Prostate gland (tissue), 2 donors: ENCODE results near the gene DHX15. TPM values are rescaled to one million over a fixed set of nuclear protein-coding genes. Genes with fewer than 3 reads are reported as not detected.

ENCODE experiments used
- DNase-seq: peaks from one replicate; pipeline ENCODE4 v3.0.0-alpha.2; 2019; ENCODE audit warnings: low spot score
- H3K27ac ChIP-seq, 2 donors: fragments of 200-600 bp; sonication (generic); 2 replicates each; pipeline ENCODE4 v1.5.1; 2017 to 2019
- H3K27me3 ChIP-seq: fragments of 200-600 bp; sonication (generic); replicated peaks from 2 replicates; pipeline ENCODE4 v1.5.1; 2019; ENCODE audit not compliant: insufficient read depth
- H3K36me3 ChIP-seq, 2 donors: fragments of 200-600 bp; sonication (generic); 1 replicate in 1 of 2; 2 replicates in 1 of 2; pipeline versions ENCODE4 v1.5.1 to v1.8.1; 2017 to 2019
- H3K4me1 ChIP-seq: fragments of 200-600 bp; sonication (generic); replicated peaks from 2 replicates; pipeline ENCODE4 v1.5.1; 2019
- H3K4me3 ChIP-seq, 2 donors: fragments of 200-600 bp; sonication (generic); 2 replicates each; pipeline ENCODE4 v1.5.1; 2017 to 2019
- H3K9me3 ChIP-seq: fragments of 200-600 bp; sonication (generic); 2 replicates; pipeline ENCODE4 v1.5.1; 2017
- POLR2A ChIP-seq: fragments of 450-650 bp; IDR thresholded peaks from one replicate; pipeline ENCODE4 v1.6.1; 2016; ENCODE audit warnings: antibody characterized with exemption, mild to moderate bottlenecking
- POLR2AphosphoS5 ChIP-seq: sonication (generic); formaldehyde crosslinking; IDR thresholded peaks from one replicate; pipeline ENCODE4 v1.6.1; 2017; ENCODE audit warnings: antibody characterized with exemption
- WGBS: methylation state at CpG from one replicate; pipeline ENCODE4 v1.1.5; 2018; 5-methylcytosine and 5-hydroxymethylcytosine counted together
- intact Hi-C: fragments of 100-400 bp; cut with DNase I; formaldehyde crosslinking; loops from one replicate; pipeline ENCODE4 v1.14.2; 2022
- total RNA-seq, 2 donors: library from RNA; depleted of rRNA; stranded (reverse); fragments of >200 nt; gene quantifications; one replicate each; pipeline ENCODE4 v1.1.0, GENCODE V29; 2016
- TF ChIP-seq, protein P1 (sequence below), 4 experiments: fragments of 200-600 bp in 2 of 4; fragments of 450-650 bp in 2 of 4; sonication (generic) in 2 of 4; IDR thresholded peaks; 1 replicate in 3 of 4; 2 replicates in 1 of 4; pipeline ENCODE4 v1.5.1; 2016 to 2019; ENCODE audit warnings: antibody characterized with exemption in 4 of 4, mild to moderate bottlenecking in 2 of 4, moderate library complexity in 2 of 4

The DHX15 gene
- 100 to 1,000 TPM in 1 of 2 donors, 10 to 100 TPM in 1; 86.1 to 109 TPM for total RNA-seq

DNA sequence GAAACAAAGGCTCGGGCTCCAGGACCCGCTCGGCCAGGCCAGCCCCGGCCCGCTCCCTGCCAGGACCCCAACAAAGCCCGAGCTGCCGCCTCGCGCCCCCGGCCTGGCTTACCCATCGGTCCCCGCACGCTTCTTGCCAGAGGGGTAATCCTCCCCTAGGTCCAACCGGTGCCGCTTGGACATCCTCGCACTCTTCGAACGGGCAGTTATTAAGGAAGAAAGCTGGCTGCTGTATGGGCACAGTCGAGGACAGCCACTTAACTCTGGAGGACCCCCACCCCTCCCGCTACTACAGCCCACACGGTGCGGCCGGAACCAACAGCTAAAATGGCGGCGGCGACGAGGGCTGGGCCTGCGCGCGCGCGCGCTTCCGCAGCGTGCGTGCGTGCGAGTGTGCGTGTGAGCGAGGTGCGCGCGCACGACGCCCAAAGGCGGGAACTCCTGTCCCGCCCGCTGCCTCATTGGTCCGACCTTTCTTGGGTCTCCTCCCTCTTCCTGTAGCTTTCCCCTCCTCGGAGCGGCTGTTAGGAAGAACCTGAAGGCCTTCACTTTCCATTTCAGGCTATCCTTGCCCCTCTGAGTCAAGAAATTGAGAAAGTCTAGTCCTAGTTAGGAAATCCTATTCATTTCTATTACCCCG lies at the start of gene DHX15:
DHX15 (minus strand) TSS at position 344 of the 640 bp plus-strand sequence; CDS start at position 183, 161 bp downstream.
- Histone ChIP-seq H3K9me3 (no peaks in the 10 kb centered on the region), H3K27me3 (no peaks in the 10 kb centered on the region), H3K4me3 (peak within 1 kb of the TSS; percentile 98 to 99), H3K4me1 (no peaks in the 10 kb centered on the region), H3K27ac (peak within 1 kb of the TSS; percentile 96 to 97), H3K36me3 (no peaks in the 10 kb centered on the region)
- intact Hi-C loops: loop anchor here (5.0 to 10.0 kb wide), 4 partner anchors 208 to 648 kb away; partner anchors contain the start of genes CCDC149 and PI4K2B
- peak; percentile 69 for TF ChIP-seq POLR2A
- TF ChIP-seq POLR2AphosphoS5: peak; percentile 90
- TF ChIP-seq, protein P1, sequence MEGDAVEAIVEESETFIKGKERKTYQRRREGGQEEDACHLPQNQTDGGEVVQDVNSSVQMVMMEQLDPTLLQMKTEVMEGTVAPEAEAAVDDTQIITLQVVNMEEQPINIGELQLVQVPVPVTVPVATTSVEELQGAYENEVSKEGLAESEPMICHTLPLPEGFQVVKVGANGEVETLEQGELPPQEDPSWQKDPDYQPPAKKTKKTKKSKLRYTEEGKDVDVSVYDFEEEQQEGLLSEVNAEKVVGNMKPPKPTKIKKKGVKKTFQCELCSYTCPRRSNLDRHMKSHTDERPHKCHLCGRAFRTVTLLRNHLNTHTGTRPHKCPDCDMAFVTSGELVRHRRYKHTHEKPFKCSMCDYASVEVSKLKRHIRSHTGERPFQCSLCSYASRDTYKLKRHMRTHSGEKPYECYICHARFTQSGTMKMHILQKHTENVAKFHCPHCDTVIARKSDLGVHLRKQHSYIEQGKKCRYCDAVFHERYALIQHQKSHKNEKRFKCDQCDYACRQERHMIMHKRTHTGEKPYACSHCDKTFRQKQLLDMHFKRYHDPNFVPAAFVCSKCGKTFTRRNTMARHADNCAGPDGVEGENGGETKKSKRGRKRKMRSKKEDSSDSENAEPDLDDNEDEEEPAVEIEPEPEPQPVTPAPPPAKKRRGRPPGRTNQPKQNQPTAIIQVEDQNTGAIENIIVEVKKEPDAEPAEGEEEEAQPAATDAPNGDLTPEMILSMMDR (IDR thresholded peaks at IDR 0.05): peak in 1 of 4 experiments; percentile 9
- WGBS: under 1% methylated on average over 52 of the region's 52 CpGs
- DNase-seq: peak; percentile 96

DNA sequence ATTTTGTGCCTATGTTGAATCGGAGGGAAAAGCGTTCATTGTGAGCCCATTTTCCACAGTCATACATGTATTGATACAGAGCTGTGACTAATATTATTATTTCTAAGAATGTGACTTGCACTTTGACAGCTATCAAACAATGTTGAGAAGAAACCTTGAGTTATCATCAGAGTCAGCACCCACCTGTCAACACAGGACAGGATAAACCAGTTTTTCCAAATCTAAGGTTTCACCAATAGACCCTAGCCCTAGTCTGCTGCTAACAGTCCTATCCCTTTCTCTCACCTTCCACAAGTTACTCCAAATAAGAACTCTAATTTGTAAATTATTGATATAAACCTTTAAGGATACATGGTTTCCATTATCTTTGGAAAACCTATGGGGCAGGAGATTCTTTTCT lies 47.7 kb upstream of the DHX15 start:
- Histone ChIP-seq H3K9me3 (no peaks in the 10 kb centered on the region), H3K27me3 (no peaks in the 10 kb centered on the region), H3K4me1 (no peaks in the 10 kb centered on the region), H3K27ac (no peak overlapping the region), H3K4me3 (no peak overlapping the region), H3K36me3 (no peaks in the 10 kb centered on the region)
- TF ChIP-seq POLR2A: no peak
- TF ChIP-seq, protein P1 (IDR thresholded peaks at IDR 0.05): no peak
- TF ChIP-seq POLR2AphosphoS5: no peak
- no peak for DNase-seq
- WGBS: 90% methylated on average over 2 of the region's 2 CpGs
- intact Hi-C loops: no loop called here

DNA sequence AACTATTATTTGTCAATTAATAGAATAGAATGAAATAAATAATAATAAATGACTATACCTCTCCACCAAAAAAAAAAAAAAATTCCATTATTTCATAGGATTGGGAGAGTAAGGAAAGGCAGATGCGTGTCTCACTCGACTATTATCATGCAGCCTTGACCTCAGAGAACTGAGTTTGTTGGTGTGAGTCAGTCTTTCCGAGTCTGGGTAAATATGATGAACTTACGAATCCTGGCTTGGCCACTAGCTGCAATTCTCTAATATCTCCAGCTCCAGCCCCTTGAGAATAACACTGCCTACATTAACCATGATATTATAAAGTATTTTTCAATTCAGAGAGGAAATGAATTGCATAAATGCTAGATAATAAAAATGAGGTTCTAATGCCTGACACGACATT lies 46.6 kb upstream of the DHX15 start:
- TF ChIP-seq, protein P1 (IDR thresholded peaks at IDR 0.05): no peak
- TF ChIP-seq POLR2AphosphoS5 (no peak), POLR2A (no peak)
- Histone ChIP-seq H3K36me3 (no peaks in the 10 kb centered on the region), H3K27me3 (no peaks in the 10 kb centered on the region), H3K27ac (no peak overlapping the region), H3K9me3 (no peaks in the 10 kb centered on the region), H3K4me3 (no peak overlapping the region), H3K4me1 (no peaks in the 10 kb centered on the region)
- no peak for DNase-seq
- intact Hi-C loops: no loop called here
- 82% methylated on average over 5 of the region's 5 CpGs for WGBS

DNA sequence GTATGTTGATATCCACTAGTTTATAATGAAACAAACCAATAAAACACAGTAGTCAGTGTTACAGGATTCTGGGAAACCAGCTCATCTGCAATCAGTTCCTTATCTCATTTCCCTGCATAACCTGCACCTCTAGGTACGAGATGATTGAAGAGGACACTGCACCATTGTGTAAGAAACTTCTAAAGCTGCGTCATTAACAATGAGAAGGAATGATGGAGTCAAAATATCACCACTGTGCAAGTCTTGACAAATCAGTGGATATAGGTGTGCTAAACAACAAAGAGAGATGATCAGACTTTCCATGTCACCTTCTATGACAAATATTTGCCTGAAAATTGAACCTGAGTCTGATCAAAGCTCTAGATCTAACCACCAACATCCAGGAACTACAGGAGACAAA lies 40.7 kb upstream of the DHX15 start:
- WGBS: 32% methylated on average over 2 of the region's 2 CpGs
- H3K27ac ChIP-seq: no peak overlapping the region
- intact Hi-C loops: no loop called here

More for the DNA sequence above, 40.7 kb upstream of the DHX15 start:
- no peaks in the 10 kb centered on the region for H3K4me1 ChIP-seq
- TF ChIP-seq, protein P1 (IDR thresholded peaks at IDR 0.05): no peak
- TF ChIP-seq POLR2A (no peak), POLR2AphosphoS5 (no peak)
- H3K4me3 ChIP-seq: no peak overlapping the region
- no peaks in the 10 kb centered on the region for H3K27me3 ChIP-seq
- no peak for DNase-seq
- H3K9me3 ChIP-seq: no peaks in the 10 kb centered on the region
- no peaks in the 10 kb centered on the region for H3K36me3 ChIP-seq
